SH-SY5Y (cell line): Measurements from ENCODE around the gene OR2F1.

Source experiments
- GATA2 ChIP-seq: IDR thresholded peaks from 2 replicates; pipeline ENCODE4 v1.6.1; 2011; ENCODE audit warnings: mild to moderate bottlenecking, low read depth, low read length
- GATA3 ChIP-seq: IDR thresholded peaks from 2 replicates; pipeline ENCODE4 v1.6.1; 2011; ENCODE audit warnings: low read depth, mild to moderate bottlenecking, low read length, moderate library complexity

- TF ChIP-seq GATA2: no peak
- TF ChIP-seq GATA3: no peak
Observed at GRCh38 chr7:144009361-144009760, 54.7 kb downstream of the OR2F1 start.
